Measurements from ENCODE around the gene GOLPH3L. TPM values are rescaled to one million over a fixed set of nuclear protein-coding genes. Genes with fewer than 3 reads are reported as not detected.

The GOLPH3L gene
- 22.1 and 25.3 TPM in 2 replicates for total RNA-seq
- total RNA-seq (2013), result 12.8 TPM
- polyA plus RNA-seq, result 7.4 TPM in 2 replicates
- 6.0 and 6.3 TPM in 2 replicates for polyA minus RNA-seq

- Histone ChIP-seq H3K27ac (ENCODE audit: low read length in 2 of 2) (peak within 1 kb of the TSS; percentile 66 to 78), H3K9ac (ENCODE audit: low read length) (peak within 1 kb of the TSS; percentile 91), H3K4me3 (ENCODE audit: control extremely low read depth in 1 of 5, extremely low read depth in 1 of 5, insufficient read depth in 1 of 5, low read depth in 2 of 5, low read length in 4 of 5) (peak within 1 kb of the TSS; percentile 77 to 99 (median 90)), H3K27me3 (replicated peaks in 1 of 4; ENCODE audit: control extremely low read depth in 1 of 4, control insufficient read depth in 3 of 4, insufficient read depth in 4 of 4, low read length in 3 of 4) (no peaks in the 10 kb centered on the region), H3K4me2 (replicated peaks; ENCODE audit: low read depth, low read length, poor library complexity, severe bottlenecking) (peak within 1 kb of the TSS; percentile 79), H2AFZ (ENCODE audit: insufficient read depth, low read depth, low read length, poor library complexity, severe bottlenecking) (peak within 1 kb of the TSS; percentile 83), H4K20me1 (ENCODE audit: control insufficient read depth, insufficient read depth, low read length, poor library complexity, severe bottlenecking) (no peaks in the 10 kb centered on the region), H3K79me2 (ENCODE audit: control insufficient read depth, insufficient read depth, low read length) (peaks cover 13% of the 10 kb centered on the region), H3K4me1 (ENCODE audit: control insufficient read depth in 2 of 2, insufficient read depth in 2 of 2, low read length in 2 of 2) (peaks cover 4 to 11% of the 10 kb centered on the region in 2 donors), H3K36me3 (replicated peaks in 1 of 2; ENCODE audit: control extremely low read depth in 1 of 2, control insufficient read depth in 1 of 2, extremely low read depth in 1 of 2, insufficient read depth in 2 of 2, low read length in 1 of 2) (peaks cover 5 to 17% of the 10 kb centered on the region in 2 experiments), H3K9me3 (ENCODE audit: control extremely low read depth in 1 of 3, control insufficient read depth in 2 of 3, insufficient read depth in 1 of 3, low read length in 2 of 3) (no peaks in the 10 kb centered on the region)
- Mint-ChIP-seq H3K9me3 (ENCODE audit: insufficient read depth) (no peaks in the 10 kb centered on the region), H3K27me3 (no peaks in the 10 kb centered on the region), H3K27ac (peak within 1 kb of the TSS; percentile 97), H3K4me1 (peaks cover 19% of the 10 kb centered on the region), H3K4me3 (peak within 1 kb of the TSS; percentile 100)
- ChIA-PET CTCF (interaction anchor here (0.9 to 1.5 kb wide), 10 partner anchors 10 to 299 kb away, joined by 3 to 12 read pairs (median 4); partner anchors contain the start of gene ENSA), POLR2A (interaction anchor here (0.7 to 1.6 kb wide), 4 partner anchors 68 to 194 kb away, joined by 3 to 5 read pairs (median 4); partner anchors contain the start of genes ENSA and MCL1)
- ATAC-seq (ENCODE audit: low read depth), result peak; percentile 99
- peak; percentile 93 for DNase-seq
- TF ChIP-seq, protein P1, sequence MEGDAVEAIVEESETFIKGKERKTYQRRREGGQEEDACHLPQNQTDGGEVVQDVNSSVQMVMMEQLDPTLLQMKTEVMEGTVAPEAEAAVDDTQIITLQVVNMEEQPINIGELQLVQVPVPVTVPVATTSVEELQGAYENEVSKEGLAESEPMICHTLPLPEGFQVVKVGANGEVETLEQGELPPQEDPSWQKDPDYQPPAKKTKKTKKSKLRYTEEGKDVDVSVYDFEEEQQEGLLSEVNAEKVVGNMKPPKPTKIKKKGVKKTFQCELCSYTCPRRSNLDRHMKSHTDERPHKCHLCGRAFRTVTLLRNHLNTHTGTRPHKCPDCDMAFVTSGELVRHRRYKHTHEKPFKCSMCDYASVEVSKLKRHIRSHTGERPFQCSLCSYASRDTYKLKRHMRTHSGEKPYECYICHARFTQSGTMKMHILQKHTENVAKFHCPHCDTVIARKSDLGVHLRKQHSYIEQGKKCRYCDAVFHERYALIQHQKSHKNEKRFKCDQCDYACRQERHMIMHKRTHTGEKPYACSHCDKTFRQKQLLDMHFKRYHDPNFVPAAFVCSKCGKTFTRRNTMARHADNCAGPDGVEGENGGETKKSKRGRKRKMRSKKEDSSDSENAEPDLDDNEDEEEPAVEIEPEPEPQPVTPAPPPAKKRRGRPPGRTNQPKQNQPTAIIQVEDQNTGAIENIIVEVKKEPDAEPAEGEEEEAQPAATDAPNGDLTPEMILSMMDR (IDR thresholded peaks at IDR 0.05), result no peak
- 2% methylated on average over 8 of the region's 18 CpGs for WGBS (ENCODE audit: insufficient coverage)
- intact Hi-C loops (cut with micrococcal nuclease), result loop anchor here (1.0 to 5.0 kb wide), 6 partner anchors 68 to 230 kb away; partner anchors contain the start of genes ARNT, CTSS, ENSA and FALEC
Measured at GRCh38 chr1:150696995-150697927, at the start of gene GOLPH3L. TSS of gene GOLPH3L (minus strand) at chr1:150697154. CDS start at chr1:150694838, 2,316 bp downstream.
